GM18526 (cell line): ENCODE data around the gene GGCX.

Experiments
- POLR2A ChIP-seq: IDR thresholded peaks from 3 replicates; pipeline ENCODE4 v1.6.1; 2011; ENCODE audit not compliant: insufficient read length; ENCODE audit errors: extremely low read depth

GGCX gene

DNA sequence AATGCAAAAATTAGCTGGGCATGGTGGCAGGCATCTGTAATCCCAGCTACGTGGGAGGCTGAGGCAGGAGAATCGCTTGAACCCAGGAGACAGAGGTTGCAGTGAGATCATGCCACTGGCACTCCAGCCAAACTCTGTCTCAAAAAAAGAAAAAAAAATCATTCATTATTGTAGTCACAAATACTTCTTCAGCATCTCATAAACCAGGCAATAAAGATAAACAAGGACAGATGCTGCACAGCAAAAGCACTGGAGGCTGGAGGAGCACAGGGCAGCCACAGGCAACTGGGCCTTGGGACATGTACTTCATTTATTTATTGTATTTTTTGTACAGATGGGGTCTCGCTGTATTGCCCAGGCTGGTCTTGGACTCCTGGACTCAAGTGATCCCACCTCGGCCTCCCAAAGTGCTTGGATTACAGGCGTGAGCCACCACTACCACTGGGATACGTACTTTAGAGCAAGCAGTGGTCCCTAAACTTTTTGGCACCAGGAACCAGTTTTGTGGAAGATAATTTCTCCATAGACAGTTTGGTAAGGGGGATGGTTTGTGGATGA, 39.1 kb downstream of the GGCX start:
- TF ChIP-seq POLR2A, result no peak

DNA sequence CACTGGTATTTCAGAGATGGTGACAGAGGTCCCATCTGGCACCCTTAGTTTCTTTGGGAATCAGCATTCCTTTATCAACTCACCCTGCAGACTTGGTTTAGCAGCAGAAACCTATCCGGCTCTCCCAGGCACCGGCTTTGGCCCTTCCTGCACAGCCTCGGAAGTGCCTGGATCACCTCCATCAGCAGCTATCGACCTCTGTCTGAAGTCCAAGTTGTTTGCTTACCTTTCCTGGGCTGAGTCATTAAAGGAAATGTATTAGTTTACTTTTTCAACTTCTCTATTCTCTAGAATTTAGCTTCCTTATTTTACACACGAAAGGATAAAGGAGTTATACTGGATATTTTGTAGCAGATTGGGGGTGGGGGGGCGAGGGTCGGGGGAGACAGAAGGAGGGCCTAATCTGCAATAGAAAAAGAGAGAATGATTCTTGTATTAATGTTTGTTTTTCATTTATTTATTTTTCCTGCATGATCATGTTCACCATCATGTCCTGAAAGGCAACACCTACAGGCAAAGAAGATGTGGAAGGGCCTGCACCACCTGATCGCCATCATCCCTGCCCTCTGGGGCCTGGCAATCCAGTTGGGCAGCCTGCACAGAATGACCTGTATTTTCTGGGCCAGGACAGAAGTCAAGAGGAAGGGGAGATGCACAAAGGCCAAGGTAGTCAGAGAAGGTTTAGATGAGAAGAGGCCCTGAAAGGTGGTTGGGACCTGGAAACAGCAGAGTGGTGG, 44.5 kb downstream of the GGCX start:
- TF ChIP-seq POLR2A, result no peak

DNA sequence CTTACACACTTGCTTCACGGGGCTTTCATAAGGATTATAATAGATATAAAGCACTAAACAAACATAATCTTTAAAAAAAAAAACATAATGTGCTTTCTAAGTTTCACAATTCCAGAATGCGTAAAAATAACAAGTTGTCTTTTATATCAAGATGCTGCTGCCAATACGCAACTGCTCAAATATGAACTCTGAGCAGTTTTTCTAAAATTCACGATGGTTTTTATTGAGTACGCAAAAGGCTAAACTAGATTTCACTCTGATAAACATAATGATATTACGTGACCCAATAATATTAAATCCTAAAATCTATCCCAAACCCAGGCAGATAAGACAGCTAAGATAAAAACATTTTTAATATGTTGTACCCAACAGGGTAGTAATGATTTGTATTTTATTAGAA, 47.0 kb downstream of the GGCX start:
- TF ChIP-seq POLR2A, result no peak

DNA sequence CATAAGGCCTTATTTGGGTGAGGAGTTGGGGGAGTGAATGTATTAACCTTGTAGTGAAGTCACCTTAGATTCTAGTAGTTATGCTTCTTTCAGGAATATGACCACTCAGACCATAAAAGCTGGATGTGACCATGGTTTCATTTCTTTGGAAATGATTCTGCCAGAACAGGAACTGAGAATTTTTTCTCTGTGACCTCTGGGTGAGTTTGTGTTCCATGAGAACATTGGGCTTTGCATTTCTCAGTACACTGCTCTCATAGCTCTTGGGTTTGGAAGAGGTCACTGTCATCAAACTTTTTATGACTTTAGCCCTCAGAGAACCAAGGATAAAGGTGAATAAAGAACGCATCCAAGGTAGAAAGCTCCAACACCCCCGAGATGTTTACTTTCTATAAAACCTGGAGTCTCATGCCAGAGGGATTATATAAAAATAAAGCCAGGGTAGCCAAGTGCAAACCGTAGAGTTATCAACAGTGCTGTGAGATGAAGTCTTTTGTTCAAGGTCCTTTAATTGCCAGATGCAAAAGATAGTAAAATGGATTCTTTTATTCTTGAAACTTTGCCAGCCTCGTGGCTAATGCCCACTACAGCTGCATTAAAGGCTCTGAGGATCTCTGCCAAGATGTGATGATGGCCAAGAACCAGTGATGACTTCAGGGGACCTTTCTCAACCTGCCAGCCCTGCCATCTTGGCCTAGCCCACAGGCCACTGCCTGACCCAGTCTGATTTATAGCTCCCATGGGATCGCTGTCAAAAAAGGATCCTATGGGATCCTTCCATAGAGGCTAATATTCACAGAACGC, 50.1 kb downstream of the GGCX start:
- no peak for TF ChIP-seq POLR2A

DNA sequence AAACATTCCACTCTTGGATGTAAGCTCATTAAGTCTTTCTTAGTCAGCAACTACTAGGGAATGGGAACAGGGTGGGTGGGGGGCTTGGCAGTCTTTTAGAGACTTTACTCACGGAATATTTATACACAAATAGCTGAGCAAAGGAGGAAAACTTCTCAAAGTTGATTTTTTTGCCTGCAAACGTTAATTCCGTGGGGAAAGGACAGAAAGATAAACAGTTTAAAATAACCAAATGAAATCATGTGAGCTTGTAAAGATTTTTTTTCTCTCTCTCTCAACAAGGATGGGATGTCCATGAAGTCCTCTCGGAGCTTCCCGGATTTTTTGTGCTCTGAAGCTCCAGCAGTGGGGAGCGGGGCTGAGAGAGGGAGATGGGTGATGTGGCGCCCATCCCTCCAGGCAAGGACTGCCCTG, 54.5 kb downstream of the GGCX start:
- TF ChIP-seq POLR2A, result no peak

DNA sequence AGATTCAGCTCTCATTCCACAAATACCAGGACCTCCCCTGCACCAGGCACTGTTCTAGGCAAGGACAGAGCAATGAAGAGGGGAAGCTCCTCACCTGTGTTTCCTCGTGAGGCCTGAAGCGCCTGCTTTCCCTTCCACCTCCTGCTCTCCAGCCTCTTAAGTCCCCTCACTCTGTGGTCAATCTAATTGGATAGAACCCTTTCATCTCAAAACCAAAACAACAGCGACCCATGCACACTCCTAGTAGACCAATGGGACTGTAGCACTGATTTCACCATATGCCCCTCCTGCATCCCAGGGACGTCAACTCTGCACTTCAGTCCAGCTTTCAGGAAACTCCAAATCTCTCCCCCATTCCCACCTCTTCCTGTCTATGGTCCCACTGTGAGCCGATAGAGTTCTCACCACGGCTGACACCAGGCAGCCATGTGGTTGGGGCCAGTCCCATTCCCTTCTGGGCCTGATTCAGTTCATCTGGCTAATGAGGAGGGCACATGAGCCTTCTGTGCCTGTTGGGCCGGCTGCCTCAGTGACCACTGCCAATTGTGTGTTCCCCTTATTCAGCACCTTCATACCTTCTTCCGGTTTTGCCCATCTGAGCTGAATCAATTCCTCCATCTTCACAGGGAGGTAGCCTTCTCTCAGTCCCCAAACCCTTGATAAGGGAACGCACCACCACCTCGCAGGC, 55.6 kb downstream of the GGCX start:
- TF ChIP-seq POLR2A, result no peak

DNA sequence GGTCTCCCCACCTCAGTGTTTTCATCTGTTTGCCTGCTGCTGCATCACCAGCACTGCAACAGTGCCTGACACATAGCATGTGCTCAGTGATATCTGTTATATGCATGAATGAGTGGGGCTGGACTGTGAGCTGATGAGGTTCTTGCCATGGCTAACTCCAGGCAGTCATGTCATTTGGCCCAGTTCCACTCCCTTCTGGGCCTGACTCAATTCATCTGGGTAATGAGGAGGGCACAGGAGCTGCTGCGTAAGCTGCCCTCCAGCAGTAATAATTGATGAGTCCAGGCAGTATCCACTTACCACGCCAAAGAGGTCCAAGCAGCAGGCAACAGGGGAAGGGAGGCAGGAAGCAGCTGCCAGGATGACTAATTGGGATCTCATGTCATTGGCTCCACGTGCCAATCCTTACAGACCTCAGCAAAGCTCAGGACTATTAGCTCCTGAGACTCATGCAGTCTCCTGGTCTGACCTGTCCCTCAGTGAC, 56.5 kb downstream of the GGCX start:
- TF ChIP-seq POLR2A, result no peak

DNA sequence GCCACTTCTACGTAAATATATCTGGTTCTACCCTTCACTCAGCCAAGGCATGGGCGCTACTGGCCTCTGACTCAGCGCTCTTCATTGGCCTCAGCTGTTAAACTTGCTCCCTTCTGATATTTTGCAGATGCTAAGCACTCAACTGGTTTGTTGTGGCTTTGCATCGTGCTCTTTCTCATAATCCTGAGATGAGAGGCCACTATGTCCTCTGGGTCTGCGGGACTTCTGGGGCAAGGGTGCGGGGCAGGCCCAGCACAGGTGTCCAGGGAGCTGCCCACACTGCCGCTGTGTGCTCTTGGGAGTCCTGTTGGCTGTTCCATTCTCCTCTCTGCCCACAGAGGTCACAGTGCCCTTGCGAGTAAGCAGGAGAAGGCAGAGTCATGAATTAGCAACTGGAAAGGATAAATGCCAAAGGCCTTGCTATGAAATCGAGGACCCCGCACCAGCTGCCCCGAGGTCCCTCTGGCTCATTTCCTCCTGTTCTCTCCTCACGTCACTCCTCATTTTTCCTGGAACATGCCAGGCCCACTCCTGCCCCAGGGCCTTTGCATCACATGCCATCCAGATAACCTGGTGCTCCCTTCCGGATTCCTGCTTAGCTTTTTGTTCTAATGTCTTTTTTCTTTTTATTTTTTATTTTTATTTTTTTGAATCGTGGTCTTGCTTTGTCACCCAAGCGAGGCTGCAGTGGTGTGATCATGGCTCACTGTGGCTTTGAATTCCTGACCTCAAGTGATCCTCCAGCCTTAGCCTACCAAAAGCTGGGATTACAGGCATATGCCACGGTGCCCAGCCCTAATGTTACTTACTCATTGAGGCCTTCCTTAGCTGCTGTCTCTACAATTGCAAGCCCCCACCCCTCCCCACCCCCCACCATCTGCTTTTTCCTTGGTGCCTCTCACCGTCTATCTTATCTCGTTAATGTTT, 57.2 kb downstream of the GGCX start:
- TF ChIP-seq POLR2A, result no peak

DNA sequence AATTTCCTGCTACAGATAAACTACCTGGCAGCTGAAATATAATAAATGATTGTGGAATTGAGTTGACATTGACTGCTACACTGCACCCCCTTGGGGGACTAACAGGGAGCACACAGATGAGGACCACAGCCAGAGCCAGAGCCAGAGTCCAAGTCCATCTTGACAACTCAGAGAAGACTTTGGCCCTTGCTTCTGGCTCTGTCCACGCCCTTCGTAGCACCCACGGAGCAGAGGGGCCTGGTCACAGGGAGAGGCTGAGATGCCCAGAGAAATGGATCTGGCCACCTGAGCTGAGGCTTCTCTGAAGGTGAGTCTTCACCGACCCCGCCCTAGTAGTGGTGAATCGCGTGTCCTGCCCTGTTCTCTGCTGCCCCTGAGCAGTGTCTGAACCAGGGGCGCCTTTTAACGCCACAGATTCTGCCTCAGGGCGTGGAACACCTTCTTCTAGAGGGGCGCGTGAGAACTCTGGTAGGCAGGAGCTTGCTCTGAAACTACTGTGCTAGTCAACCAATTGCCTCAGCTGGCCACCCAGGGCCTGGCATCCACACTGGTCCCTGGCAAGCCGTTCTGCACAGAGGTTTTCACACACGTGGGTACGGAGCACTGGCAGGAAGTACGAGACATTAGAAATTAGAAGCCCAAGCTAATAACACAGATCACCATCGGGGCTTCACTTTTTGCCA, 58.0 kb downstream of the GGCX start:
- no peak for TF ChIP-seq POLR2A

DNA sequence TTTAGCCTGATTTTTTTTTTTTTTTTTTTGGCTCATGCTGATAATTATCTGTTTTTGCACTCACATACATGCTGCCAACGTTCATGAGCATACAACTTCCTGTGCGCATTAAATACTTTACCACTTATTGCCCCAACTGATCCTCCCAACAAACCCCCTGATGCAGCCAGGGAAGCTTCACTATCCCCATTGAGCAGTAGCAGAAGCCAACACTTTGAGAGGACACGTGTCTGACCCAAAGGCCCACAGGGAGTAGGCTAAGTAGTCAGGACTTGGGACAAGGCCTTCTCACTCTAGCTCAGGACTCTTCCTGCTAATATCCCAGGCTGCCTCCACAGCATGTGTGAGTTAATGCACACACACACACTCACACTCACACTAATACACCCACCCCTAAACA, 58.6 kb downstream of the GGCX start:
- no peak for TF ChIP-seq POLR2A

DNA sequence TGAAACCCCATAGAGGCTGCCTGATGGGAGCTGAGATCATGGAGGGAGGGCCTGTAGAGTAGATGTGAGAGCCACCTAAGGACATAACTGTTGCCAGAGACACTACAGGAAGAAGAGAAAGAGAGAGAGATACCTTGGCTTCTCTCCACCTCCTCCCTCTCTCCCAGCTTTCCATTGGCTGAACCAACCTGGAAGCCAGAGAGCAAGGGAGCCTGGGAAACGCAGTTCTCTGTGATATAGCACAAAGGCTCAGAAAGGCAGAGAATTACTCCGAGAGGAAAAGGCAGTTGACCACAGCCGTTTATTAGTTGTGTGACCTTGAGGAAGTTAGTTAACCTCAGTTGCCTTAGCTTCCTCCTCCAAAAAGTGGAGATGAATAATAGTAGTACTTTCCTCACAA, 60.0 kb downstream of the GGCX start:
- TF ChIP-seq POLR2A, result no peak

DNA sequence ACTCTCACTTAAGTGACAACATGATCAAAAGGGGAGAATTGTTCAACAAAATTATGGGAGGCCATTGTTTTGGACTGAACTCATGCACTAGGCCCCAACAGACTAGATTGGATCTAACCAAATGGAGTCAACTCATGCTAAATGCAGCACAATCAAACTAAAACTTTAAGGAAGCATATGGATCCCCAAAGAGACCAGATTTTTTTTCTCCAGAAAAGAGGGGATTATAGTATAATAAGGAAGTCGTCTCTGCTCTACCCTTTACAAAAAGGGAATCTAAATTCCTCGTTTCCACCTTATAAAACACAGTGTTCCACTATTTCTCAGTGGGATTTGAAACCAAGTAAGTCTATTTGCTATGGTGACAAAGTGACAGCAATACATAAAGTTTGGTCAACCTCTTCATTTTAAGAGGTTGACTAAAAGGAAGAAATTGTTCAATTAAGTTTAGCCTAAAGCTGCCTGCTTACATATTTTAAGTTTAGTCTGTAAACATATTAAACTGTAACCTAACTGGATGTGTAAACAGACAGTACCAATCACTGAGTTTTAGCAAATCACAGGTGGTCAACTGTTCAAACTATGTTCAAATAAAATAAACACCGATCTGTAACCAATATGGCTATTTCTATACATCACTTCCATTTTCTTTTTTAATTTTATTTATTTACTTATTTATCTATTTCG, 63.2 kb downstream of the GGCX start:
- no peak for TF ChIP-seq POLR2A

DNA sequence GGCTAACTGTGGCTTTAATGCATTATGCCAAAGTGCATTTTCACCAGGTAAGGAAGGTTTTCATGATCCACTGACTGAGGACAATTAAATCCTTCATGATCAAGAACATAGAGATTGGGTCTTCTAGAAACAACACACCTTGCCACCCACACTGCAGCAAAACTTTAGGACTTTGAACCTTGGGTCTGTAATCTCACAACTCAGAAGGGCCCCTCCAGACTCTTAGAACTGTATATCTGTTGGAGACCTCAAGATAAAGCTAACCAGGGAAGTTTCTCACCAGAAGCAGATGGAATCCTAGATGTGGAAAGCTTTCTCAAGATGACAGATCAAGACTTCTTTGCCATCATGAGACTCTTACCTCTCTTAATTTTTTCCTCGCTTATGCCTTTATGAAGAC, 64.9 kb downstream of the GGCX start:
- TF ChIP-seq POLR2A, result no peak
